NCI-H2029 treated with DMSO at 0.1 percent for 48 hours (cell line): ENCODE data around the gene KANSL1.
"Not testable (repeated sequence)": the region's sequence is repeated elsewhere in the genome, so short reads cannot be mapped to it uniquely, and the experiment has no call there.

ENCODE experiments used
- DNase-seq: peaks from one replicate; lab custom pipeline; 2025; lab: John Stamatoyannopoulos, UW

The KANSL1 gene

GRCh38 chr17:46192189-46192438 lies 1.1 kb downstream of the KANSL1 start:
- DNase-seq, result no peak

- DNase-seq, result no peak
Observed at GRCh38 chr17:46191322-46192188, 1.7 kb downstream of the KANSL1 start.

GRCh38 chr17:46190763-46191162 lies 2.5 kb downstream of the KANSL1 start:
- DNase-seq, result no peak

- not testable (repeated sequence) for DNase-seq
Observed at GRCh38 chr17:46186827-46187235, 6.4 kb downstream of the KANSL1 start.

- DNase-seq, result no peak
Observed at GRCh38 chr17:46184696-46185095, 8.5 kb downstream of the KANSL1 start.

- not testable (repeated sequence) for DNase-seq
Observed at GRCh38 chr17:46183383-46183782, 9.8 kb downstream of the KANSL1 start.

GRCh38 chr17:46182961-46183360 lies 10.3 kb downstream of the KANSL1 start:
- DNase-seq, result no peak

GRCh38 chr17:46181940-46182339 lies 11.3 kb downstream of the KANSL1 start:
- no peak for DNase-seq

GRCh38 chr17:46181316-46181715 lies 11.9 kb downstream of the KANSL1 start:
- DNase-seq, result not testable (repeated sequence)

- no peak for DNase-seq
Observed at GRCh38 chr17:46180892-46181274, 12.3 kb downstream of the KANSL1 start.

- not testable (repeated sequence) for DNase-seq
Observed at GRCh38 chr17:46180185-46180891, 12.9 kb downstream of the KANSL1 start.

- no peak for DNase-seq
Observed at GRCh38 chr17:46179375-46179999, 13.7 kb downstream of the KANSL1 start.

GRCh38 chr17:46178550-46179214 lies 14.5 kb downstream of the KANSL1 start:
- no peak for DNase-seq

- DNase-seq, result no peak
Observed at GRCh38 chr17:46176975-46177374, 16.3 kb downstream of the KANSL1 start.

- DNase-seq, result no peak
Observed at GRCh38 chr17:46175891-46176290, 17.3 kb downstream of the KANSL1 start.

- DNase-seq, result no peak
Observed at GRCh38 chr17:46173153-46173552, 20.1 kb downstream of the KANSL1 start.

GRCh38 chr17:46171939-46172338 lies 21.3 kb downstream of the KANSL1 start:
- DNase-seq, result no peak

- no peak for DNase-seq
Observed at GRCh38 chr17:46170639-46171429, 22.4 kb downstream of the KANSL1 start.

GRCh38 chr17:46169913-46170638 lies 23.2 kb downstream of the KANSL1 start:
- DNase-seq, result no peak

GRCh38 chr17:46167826-46168569 lies 25.2 kb downstream of the KANSL1 start:
- no peak for DNase-seq
